Fibroblast of skin of back (primary cell): ENCODE measurements around the gene SARDH.

Experiments
- DNase-seq: peaks from one replicate; pipeline ENCODE4 v3.0.0-alpha.2; 2013

SARDH gene

GRCh38 chr9:133621725-133622267 lies 116.4 kb downstream of the SARDH start:
- DNase-seq: no peak

GRCh38 chr9:133619791-133620190 lies 118.4 kb downstream of the SARDH start:
- DNase-seq: no peak

- no peak for DNase-seq
These were observed 119.4 kb downstream of the SARDH start for GRCh38 chr9:133618726-133619125.

- no peak for DNase-seq
These were observed 121.3 kb downstream of the SARDH start for GRCh38 chr9:133616643-133617405.

GRCh38 chr9:133615606-133616188 lies 122.5 kb downstream of the SARDH start:
- DNase-seq: no peak

GRCh38 chr9:133615186-133615585 lies 123.0 kb downstream of the SARDH start:
- no peak for DNase-seq

- DNase-seq: no peak
These were observed 123.5 kb downstream of the SARDH start for GRCh38 chr9:133614678-133615077.

- DNase-seq: no peak
These were observed 124.1 kb downstream of the SARDH start for GRCh38 chr9:133614056-133614455.
